CD14-positive monocyte (primary cell): Measurements from ENCODE around the gene ITGB8. TPM values are rescaled to one million over a fixed set of nuclear protein-coding genes. Genes with fewer than 3 reads are reported as not detected.

Source experiments
- DNase-seq, 3 donors: peaks; one replicate each; pipeline ENCODE4 v3.0.0-alpha.2; 2011 to 2022
- H2AFZ ChIP-seq: 2 replicates; pipeline ENCODE4 v1.6.0; 2012; ENCODE audit warnings: mild to moderate bottlenecking, low read depth, low read length, inconsistent platforms; ENCODE audit not compliant: insufficient read depth, poor library complexity, severe bottlenecking
- H3K27ac ChIP-seq, 2 donors: 1 replicate in 1 of 2; 2 replicates in 1 of 2; pipeline ENCODE4 v1.5.1; 2012 to 2013; ENCODE audit warnings: low read length in 2 of 2, control low read depth in 1 of 2, inconsistent platforms in 1 of 2, low read depth in 1 of 2, mild to moderate bottlenecking in 1 of 2
- H3K27me3 ChIP-seq, 2 donors: one replicate each; pipeline versions ENCODE4 v1.6.0 to v1.6.1; 2011 to 2013; ENCODE audit warnings: low read length in 2 of 2; ENCODE audit not compliant: control insufficient read depth in 2 of 2, insufficient read depth in 2 of 2
- H3K36me3 ChIP-seq, 2 donors: replicated peaks in 1 of 2; 1 replicate in 1 of 2; 2 replicates in 1 of 2; pipeline versions ENCODE4 v1.5.1 to v1.6.1; 2012 to 2013; ENCODE audit warnings: low read length in 2 of 2, control low read depth in 1 of 2, inconsistent platforms in 1 of 2, mild to moderate bottlenecking in 1 of 2; ENCODE audit not compliant: insufficient read depth in 2 of 2, control insufficient read depth in 1 of 2
- H3K4me1 ChIP-seq, 2 donors: 1 replicate in 1 of 2; 2 replicates in 1 of 2; pipeline versions ENCODE4 v1.5.1 to v1.6.1; 2012 to 2013; ENCODE audit warnings: low read length in 2 of 2, control low read depth in 1 of 2, inconsistent platforms in 1 of 2, mild to moderate bottlenecking in 1 of 2, moderate library complexity in 1 of 2; ENCODE audit not compliant: insufficient read depth in 2 of 2, control insufficient read depth in 1 of 2
- H3K4me2 ChIP-seq: replicated peaks from 2 replicates; pipeline ENCODE3; 2012; ENCODE audit warnings: low read length, moderate library complexity, mild to moderate bottlenecking; ENCODE audit not compliant: poor library complexity, severe bottlenecking; ENCODE audit errors: extremely low read depth
- H3K4me3 ChIP-seq, 3 experiments: fragments of 200-600 bp in 1 of 3; sonication (generic) in 1 of 3; replicated peaks in 1 of 3; 1 replicate in 2 of 3; 2 replicates in 1 of 3; pipeline ENCODE4 v1.5.1; 2011 to 2013; ENCODE audit warnings: low read length in 3 of 3, mild to moderate bottlenecking in 3 of 3, control low read depth in 2 of 3, low read depth in 2 of 3, inconsistent platforms in 1 of 3, moderate library complexity in 1 of 3
- H3K79me2 ChIP-seq: 2 replicates; pipeline ENCODE4 v1.6.0; 2012; ENCODE audit warnings: mild to moderate bottlenecking, control low read depth, inconsistent platforms, low read length, moderate library complexity; ENCODE audit not compliant: insufficient read depth
- H3K9ac ChIP-seq: 2 replicates; pipeline ENCODE4 v1.6.0; 2017; ENCODE audit warnings: low read length, mild to moderate bottlenecking; ENCODE audit not compliant: insufficient read depth, poor library complexity, severe bottlenecking
- H3K9me3 ChIP-seq, 2 donors: replicated peaks in 1 of 2; 1 replicate in 1 of 2; 2 replicates in 1 of 2; pipeline versions ENCODE4 v1.5.1 to v1.6.1; 2012 to 2013; ENCODE audit warnings: low read length in 2 of 2, control low read depth in 1 of 2; ENCODE audit not compliant: control insufficient read depth in 1 of 2, insufficient read depth in 1 of 2
- H4K20me1 ChIP-seq: 2 replicates; pipeline ENCODE4 v1.6.0; 2012; ENCODE audit warnings: mild to moderate bottlenecking, low read length, control low read depth, moderate library complexity; ENCODE audit not compliant: insufficient read depth
- H3K27ac Mint-ChIP-seq, 7 donors: one replicate each; pipeline ENCODE4 v1.8.0; 2020; ENCODE audit warnings: mild to moderate bottlenecking in 7 of 7, mixed read lengths in 7 of 7, moderate library complexity in 6 of 7, inconsistent platforms in 2 of 7
- H3K27me3 Mint-ChIP-seq, 3 donors: one replicate each; pipeline ENCODE4 v1.8.0; 2021 to 2022; ENCODE audit warnings: low read depth in 3 of 3, mild to moderate bottlenecking in 3 of 3, mixed read lengths in 3 of 3, moderate library complexity in 3 of 3, inconsistent platforms in 1 of 3
- H3K36me3 Mint-ChIP-seq, 2 donors: one replicate each; pipeline ENCODE4 v1.8.0; 2020; ENCODE audit warnings: mixed read lengths in 2 of 2, inconsistent platforms in 1 of 2, mild to moderate bottlenecking in 1 of 2
- H3K4me1 Mint-ChIP-seq: one replicate; pipeline ENCODE4 v1.8.0; 2020; ENCODE audit warnings: mild to moderate bottlenecking, mixed read lengths
- H3K4me3 Mint-ChIP-seq, 2 donors: one replicate each; pipeline ENCODE4 v1.8.0; 2020; ENCODE audit warnings: mild to moderate bottlenecking in 2 of 2, mixed read lengths in 2 of 2, moderate library complexity in 1 of 2
- H3K9me3 Mint-ChIP-seq, 7 donors: one replicate each; pipeline ENCODE4 v1.8.0; 2020 to 2022; ENCODE audit warnings: mixed read lengths in 7 of 7, mild to moderate bottlenecking in 6 of 7, moderate library complexity in 6 of 7, inconsistent platforms in 2 of 7
- CTCF ChIP-seq: fragments of 200-600 bp; IDR thresholded peaks from one replicate; pipeline ENCODE4 v1.8.0; 2022; ENCODE audit warnings: antibody characterized with exemption, mild to moderate bottlenecking
- WGBS: methylation state at CpG from one replicate; pipeline ENCODE4 v1.1.5; 2013; ENCODE audit warnings: missing lambda C conversion rate; ENCODE audit not compliant: insufficient coverage; 5-methylcytosine and 5-hydroxymethylcytosine counted together
- intact Hi-C, 2 donors: fragments of 100-400 bp; cut with micrococcal nuclease; formaldehyde crosslinking; loops; one replicate each; pipeline versions ENCODE4 v1.15.0 to v1.15.1; 2023
- polyA plus RNA-seq, 3 donors: library from polyadenylated mRNA; depleted of rRNA in 1 of 3; unstranded in 2 of 3; stranded (reverse) in 1 of 3; fragments of 300-500 nt in 2 of 3; fragments of >200 nt in 1 of 3; fragmentation: Illumina TruSeq in 2 of 3; gene quantifications; 1 replicate in 2 of 3; 2 replicates in 1 of 3; pipeline ENCODE4 v1.2.3, GENCODE V29; 2012 to 2021

ITGB8 gene
- polyA plus RNA-seq, 3 donors = 0.01 to 0.28 (median 0.19) TPM

- Histone ChIP-seq H3K9me3 (no peaks in the 10 kb centered on the region), H3K79me2 (no peaks in the 10 kb centered on the region), H3K4me2 (peak overlapping the region; percentile 9), H3K4me1 (peaks cover 4 to 11% of the 10 kb centered on the region in 2 donors), H3K36me3 (no peaks in the 10 kb centered on the region), H3K27ac (no peak overlapping the region), H3K4me3 (no peak overlapping the region), H3K9ac (no peak overlapping the region), H3K27me3 (no peaks in the 10 kb centered on the region), H2AFZ (no peak overlapping the region), H4K20me1 (no peaks in the 10 kb centered on the region)
- Mint-ChIP-seq H3K9me3 (no peaks in the 10 kb centered on the region), H3K27ac (peak overlapping the region in 2 of 7 donors; percentile 30 to 39), H3K36me3 (no peaks in the 10 kb centered on the region), H3K4me3 (no peak overlapping the region), H3K4me1 (peaks cover 19% of the 10 kb centered on the region), H3K27me3 (no peaks in the 10 kb centered on the region)
- no CpG with 5 or more reads among the region's 3 CpGs for WGBS
- intact Hi-C loops = no loop called here
- DNase-seq = peak in 1 of 3 donors; percentile 4
- TF ChIP-seq CTCF = no peak
These were observed 20.4 kb upstream of the ITGB8 start for GRCh38 chr7:20310301-20310700.

- Histone ChIP-seq H3K27me3 (no peaks in the 10 kb centered on the region), H3K9ac (no peak overlapping the region), H3K4me3 (no peak overlapping the region), H3K36me3 (no peaks in the 10 kb centered on the region), H3K9me3 (no peaks in the 10 kb centered on the region), H3K4me2 (no peak overlapping the region), H3K79me2 (no peaks in the 10 kb centered on the region), H3K27ac (no peak overlapping the region), H2AFZ (no peak overlapping the region), H4K20me1 (no peaks in the 10 kb centered on the region), H3K4me1 (peaks cover 4 to 11% of the 10 kb centered on the region in 2 donors)
- Mint-ChIP-seq H3K27me3 (no peaks in the 10 kb centered on the region), H3K4me1 (peaks cover 17% of the 10 kb centered on the region), H3K27ac (peak overlapping the region in 1 of 7 donors; percentile 30), H3K4me3 (no peak overlapping the region), H3K36me3 (no peaks in the 10 kb centered on the region), H3K9me3 (no peaks in the 10 kb centered on the region)
- peak; percentile 22 to 48 (median 46) for DNase-seq
- no CpG with 5 or more reads among the region's 3 CpGs for WGBS
- peak; percentile 57 for TF ChIP-seq CTCF
- intact Hi-C loops = no loop called here
These were observed 19.5 kb upstream of the ITGB8 start for GRCh38 chr7:20310963-20311742.
